HUES6 (cell line): Measurements from ENCODE around the gene FHDC1.

Experiments
- H3K27ac ChIP-seq: 2 replicates; pipeline ENCODE4 v1.7.0; 2013; ENCODE audit warnings: low read depth, mild to moderate bottlenecking, low read length, inconsistent platforms
- H3K27me3 ChIP-seq: 2 replicates; pipeline ENCODE4 v1.6.1; 2013; ENCODE audit warnings: low read length; ENCODE audit not compliant: control insufficient read depth, insufficient read depth
- H3K36me3 ChIP-seq: 2 replicates; pipeline ENCODE4 v1.6.1; 2013; ENCODE audit warnings: low read length; ENCODE audit not compliant: control insufficient read depth, insufficient read depth
- H3K4me1 ChIP-seq: 2 replicates; pipeline ENCODE4 v1.6.1; 2013; ENCODE audit warnings: low read length; ENCODE audit not compliant: control insufficient read depth, insufficient read depth
- H3K4me3 ChIP-seq: 2 replicates; pipeline ENCODE4 v1.5.1; 2013; ENCODE audit warnings: low read depth, low read length
- H3K9ac ChIP-seq: one replicate; pipeline ENCODE4 v1.6.1; 2013; ENCODE audit warnings: mild to moderate bottlenecking, low read length
- H3K9me3 ChIP-seq: 2 replicates; pipeline ENCODE4 v1.6.1; 2013; ENCODE audit warnings: low read depth, low read length; ENCODE audit not compliant: control insufficient read depth, insufficient read depth

Gene FHDC1

GRCh38 chr4:152936446-152937335 lies 568 bp downstream of the FHDC1 start:
- H3K4me1 ChIP-seq = peaks cover 12% of the 10 kb centered on the region
- H3K4me3 ChIP-seq = peak overlapping the region; percentile 90
- H3K9ac ChIP-seq = peak overlapping the region; percentile 88
- no peak overlapping the region for H3K27ac ChIP-seq
- H3K36me3 ChIP-seq = no peaks in the 10 kb centered on the region
- peaks cover 47% of the 10 kb centered on the region for H3K27me3 ChIP-seq
- H3K9me3 ChIP-seq = no peaks in the 10 kb centered on the region

DNA sequence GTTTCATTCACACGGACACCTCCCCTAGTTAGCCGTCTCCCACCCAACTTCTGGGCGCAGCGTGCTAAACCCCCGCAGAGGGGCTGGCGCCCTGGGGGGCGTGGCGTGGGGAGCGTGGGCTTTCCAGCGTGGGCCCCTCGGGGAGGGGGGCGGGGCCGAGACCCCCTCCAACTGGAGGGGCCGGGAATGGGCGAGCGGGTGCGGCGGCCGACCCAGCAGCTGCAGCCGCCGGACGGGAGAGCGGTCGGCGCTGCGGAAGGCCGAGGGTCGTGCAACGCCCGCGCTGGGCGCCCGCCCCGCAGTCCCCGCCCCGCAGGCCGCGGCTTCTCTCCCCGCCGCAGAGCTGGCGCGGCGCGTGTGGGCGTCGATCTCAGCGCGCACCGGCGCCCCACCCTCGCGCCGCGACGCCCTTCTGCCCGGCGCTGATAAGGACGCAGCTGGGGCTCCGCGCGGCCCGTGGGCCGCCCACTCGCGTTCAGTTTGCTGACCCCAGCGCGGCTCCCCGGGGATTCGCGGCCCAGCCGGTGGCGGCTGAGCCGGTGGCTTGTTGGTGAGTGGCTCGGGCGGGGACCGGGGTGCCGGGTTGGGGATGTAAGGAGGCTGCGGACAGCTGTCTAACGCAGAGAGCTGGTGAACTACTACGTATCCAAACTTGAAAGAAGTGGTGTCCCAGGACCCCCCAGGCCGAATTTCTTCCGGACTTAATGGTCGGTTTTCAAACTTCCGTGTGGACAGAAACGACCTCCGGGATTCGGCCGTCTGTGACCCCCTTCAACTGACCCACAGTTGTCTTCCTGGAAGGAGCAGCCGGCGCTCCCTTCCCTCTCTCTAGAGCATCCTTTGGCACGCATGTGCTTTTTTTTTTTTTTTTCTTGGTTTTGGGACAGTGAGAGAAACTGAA lies 1.5 kb downstream of the FHDC1 start:
- Histone ChIP-seq H3K36me3 (0 out of 2 replicates have a peak, but pooled peaks cover 5% of the 10 kb centered on the region), H3K4me1 (peaks cover 12% of the 10 kb centered on the region), H3K27me3 (peaks cover 47% of the 10 kb centered on the region), H3K9me3 (no peaks in the 10 kb centered on the region), H3K9ac (peak overlapping the region; percentile 88), H3K27ac (no peak overlapping the region), H3K4me3 (peak overlapping the region; percentile 90)

DNA sequence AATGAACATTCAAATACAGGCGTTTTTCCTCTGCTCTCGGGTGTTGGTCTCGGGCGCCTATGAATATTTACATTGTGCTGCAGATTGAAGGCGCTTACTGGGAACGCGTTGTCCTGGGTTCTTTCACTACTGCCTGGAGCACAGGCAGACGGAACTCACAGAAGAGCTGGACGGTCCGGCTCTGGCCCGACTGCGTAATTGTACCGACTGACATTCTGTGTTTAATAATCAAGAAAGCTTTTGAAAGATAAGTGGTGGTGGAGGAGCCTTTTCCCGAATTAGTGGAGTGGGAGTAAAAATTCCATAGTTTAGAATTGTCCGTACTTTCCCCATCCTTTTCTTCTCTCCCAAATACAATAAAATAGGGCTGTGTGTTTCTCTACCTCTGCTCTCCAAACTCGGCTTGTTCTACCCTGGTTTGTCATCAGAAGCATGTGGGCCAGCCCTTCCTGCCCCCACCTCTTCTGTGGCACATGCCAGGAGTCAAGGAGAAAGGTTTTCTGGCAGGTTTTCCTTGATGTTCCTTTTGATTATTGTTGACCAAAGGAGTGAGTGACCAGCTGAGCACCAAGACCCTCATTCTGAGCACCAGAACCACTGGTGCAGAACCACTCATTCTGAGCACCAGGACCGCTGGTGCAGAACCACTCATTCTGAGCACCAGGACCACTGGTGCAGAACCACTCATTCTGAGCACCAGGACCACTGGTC lies 2.3 kb downstream of the FHDC1 start:
- Histone ChIP-seq H3K9ac (no peak overlapping the region), H3K9me3 (no peaks in the 10 kb centered on the region), H3K27me3 (peaks cover 47% of the 10 kb centered on the region), H3K4me3 (peak overlapping the region; percentile 90), H3K27ac (no peak overlapping the region), H3K4me1 (peaks cover 12% of the 10 kb centered on the region), H3K36me3 (peaks cover 11% of the 10 kb centered on the region)

DNA sequence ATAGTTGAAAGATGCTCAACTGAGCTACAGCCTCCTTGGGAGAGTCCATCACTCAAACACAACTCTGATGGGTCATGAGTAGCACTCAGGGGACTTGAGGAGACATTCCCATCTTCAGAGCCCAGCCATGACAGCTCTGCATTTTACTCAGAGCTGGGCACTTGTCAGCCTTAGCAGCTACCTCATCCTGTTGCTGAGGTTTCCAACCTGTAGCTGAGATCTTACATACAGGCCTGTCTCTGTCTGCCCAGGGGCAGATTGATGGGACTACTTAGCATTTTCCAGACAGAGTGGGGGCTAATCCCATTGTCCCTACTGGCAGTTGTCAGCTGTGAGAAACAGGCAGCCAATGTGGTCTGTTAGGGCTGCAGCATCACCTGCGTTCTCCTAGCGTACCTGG lies 3.5 kb downstream of the FHDC1 start:
- peaks cover 45% of the 10 kb centered on the region for H3K27me3 ChIP-seq
- H3K4me3 ChIP-seq = no peak overlapping the region
- no peak overlapping the region for H3K27ac ChIP-seq
- H3K9ac ChIP-seq = no peak overlapping the region
- H3K4me1 ChIP-seq = peaks cover 12% of the 10 kb centered on the region
- no peaks in the 10 kb centered on the region for H3K9me3 ChIP-seq
- H3K36me3 ChIP-seq = peaks cover 24% of the 10 kb centered on the region

DNA sequence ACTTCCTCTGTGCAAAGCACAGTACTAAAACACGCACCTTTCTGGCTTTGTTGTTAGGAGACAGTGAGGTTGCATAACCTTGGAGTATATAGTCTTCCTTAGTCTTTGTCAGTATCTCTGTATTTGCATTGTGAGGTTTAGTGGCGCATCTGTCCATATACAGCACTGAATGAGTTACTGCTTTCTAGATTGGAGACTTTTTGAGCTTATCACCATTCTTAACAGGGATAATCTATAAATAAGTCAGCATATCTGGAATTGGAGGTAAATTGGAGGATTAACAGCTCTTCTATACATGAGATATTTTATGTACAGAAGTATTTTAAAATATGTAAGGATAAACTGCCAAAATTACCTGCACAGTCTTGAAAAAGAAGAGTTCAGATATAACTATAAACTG lies 4.3 kb downstream of the FHDC1 start:
- peaks cover 29% of the 10 kb centered on the region for H3K36me3 ChIP-seq
- H3K27ac ChIP-seq = no peak overlapping the region
- H3K9me3 ChIP-seq = no peaks in the 10 kb centered on the region
- peaks cover 11% of the 10 kb centered on the region; the same call in 1 of the 2 replicates for H3K4me1 ChIP-seq
- H3K27me3 ChIP-seq = peaks cover 39% of the 10 kb centered on the region
- H3K4me3 ChIP-seq = no peak overlapping the region
- H3K9ac ChIP-seq = no peak overlapping the region

GRCh38 chr4:152941411-152941810 lies 5.3 kb downstream of the FHDC1 start:
- H3K36me3 ChIP-seq = peaks cover 33% of the 10 kb centered on the region
- no peak overlapping the region for H3K4me3 ChIP-seq
- H3K27me3 ChIP-seq = peaks cover 39% of the 10 kb centered on the region
- no peak overlapping the region for H3K27ac ChIP-seq
- no peak overlapping the region for H3K9ac ChIP-seq
- H3K9me3 ChIP-seq = no peaks in the 10 kb centered on the region
- H3K4me1 ChIP-seq = peaks cover 11% of the 10 kb centered on the region; the same call in 1 of the 2 replicates

DNA sequence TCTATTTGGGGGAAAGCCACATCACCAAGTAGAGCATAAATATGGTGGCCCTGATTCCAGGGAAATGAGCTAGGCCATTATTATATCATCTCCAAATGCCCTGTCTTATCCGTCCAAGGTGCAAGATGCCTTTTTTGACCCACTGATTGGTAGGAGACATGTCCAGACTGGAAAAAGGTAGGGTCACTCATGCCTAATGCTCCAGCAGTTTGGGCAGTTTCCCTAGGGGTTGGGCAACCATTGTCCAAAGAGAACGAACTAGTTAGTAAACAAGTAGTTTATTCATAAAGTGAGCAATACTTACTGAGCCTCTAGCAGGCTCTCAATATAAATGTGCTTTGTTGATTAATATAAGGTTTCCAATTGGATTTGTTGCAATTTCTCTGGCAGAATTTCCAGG lies 6.2 kb downstream of the FHDC1 start:
- Histone ChIP-seq H3K36me3 (peaks cover 33% of the 10 kb centered on the region), H3K9me3 (no peaks in the 10 kb centered on the region), H3K27ac (no peak overlapping the region), H3K4me3 (no peak overlapping the region), H3K9ac (no peak overlapping the region), H3K4me1 (peaks cover 11% of the 10 kb centered on the region; the same call in 1 of the 2 replicates), H3K27me3 (peaks cover 29% of the 10 kb centered on the region)

DNA sequence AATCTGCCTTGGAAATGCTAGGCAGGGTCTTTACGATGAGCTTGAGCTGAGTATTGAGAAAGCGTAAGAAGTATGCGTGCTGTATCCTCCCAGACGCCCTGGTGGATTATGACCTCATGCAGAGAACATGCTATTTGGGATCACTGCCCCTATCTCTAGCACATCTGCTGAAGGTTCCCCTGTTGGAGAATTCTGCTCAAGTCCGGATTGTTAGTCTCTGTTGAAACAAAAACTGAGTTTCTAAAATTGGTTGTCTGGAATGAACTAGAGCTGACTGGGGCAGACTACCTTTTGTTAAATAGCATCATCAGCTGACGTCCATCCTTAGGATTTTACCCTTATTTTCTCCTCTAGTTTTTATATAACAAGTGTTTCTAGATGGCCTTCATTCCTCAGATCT lies 7.5 kb downstream of the FHDC1 start:
- peaks cover 33% of the 10 kb centered on the region for H3K36me3 ChIP-seq
- H3K9ac ChIP-seq = no peak overlapping the region
- H3K4me3 ChIP-seq = no peak overlapping the region
- no peak overlapping the region for H3K27ac ChIP-seq
- no peaks in the 10 kb centered on the region for H3K9me3 ChIP-seq
- H3K27me3 ChIP-seq = peaks cover 17% of the 10 kb centered on the region
- H3K4me1 ChIP-seq = peaks cover 11% of the 10 kb centered on the region; the same call in 1 of the 2 replicates

- Histone ChIP-seq H3K27ac (no peak overlapping the region), H3K9me3 (no peaks in the 10 kb centered on the region), H3K36me3 (peaks cover 33% of the 10 kb centered on the region), H3K27me3 (peaks cover 6% of the 10 kb centered on the region; the same call in 1 of the 2 replicates), H3K4me3 (no peak overlapping the region), H3K4me1 (peaks cover 11% of the 10 kb centered on the region), H3K9ac (no peak overlapping the region)
These were observed 8.7 kb downstream of the FHDC1 start for GRCh38 chr4:152944666-152945320.

DNA sequence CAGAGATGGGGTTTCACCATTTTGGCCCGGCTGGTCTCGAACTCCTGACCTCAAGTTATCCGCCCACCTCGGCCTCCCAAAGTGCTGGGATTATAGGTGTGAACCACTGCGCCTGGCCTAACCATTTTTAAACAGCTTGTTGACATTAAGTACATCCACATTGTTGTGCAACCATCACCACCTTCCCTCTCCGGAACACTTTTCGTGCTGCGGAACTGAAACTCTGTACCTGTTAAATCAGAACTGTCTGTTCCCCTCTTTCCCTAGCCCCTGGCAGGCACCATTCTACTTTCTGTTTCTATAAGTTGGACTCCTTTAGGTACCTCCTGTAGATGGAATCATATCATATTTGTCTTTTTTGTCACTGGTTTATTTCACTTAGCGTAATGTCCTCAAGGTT lies 9.5 kb downstream of the FHDC1 start:
- H3K4me1 ChIP-seq = peaks cover 17% of the 10 kb centered on the region
- H3K27me3 ChIP-seq = no peaks in the 10 kb centered on the region
- no peak overlapping the region for H3K4me3 ChIP-seq
- no peak overlapping the region for H3K9ac ChIP-seq
- no peaks in the 10 kb centered on the region for H3K9me3 ChIP-seq
- H3K27ac ChIP-seq = no peak overlapping the region
- H3K36me3 ChIP-seq = peaks cover 33% of the 10 kb centered on the region
